GM21528 (cell line): ENCODE results near the gene CALML4.

Experiments used
- ATAC-seq: cut with Tn5 transposase; IDR thresholded peaks from one replicate; pipeline ENCODE4 v1.9.1; 2021; ENCODE audit warnings: mild to moderate bottlenecking, moderate library complexity; ENCODE audit not compliant: unreplicated experiment, low FRiP score

Gene CALML4

GRCh38 chr15:68154923-68155559, 50.1 kb downstream of the CALML4 start:
- no peak for ATAC-seq

- ATAC-seq = no peak
Measured at GRCh38 chr15:68152342-68152741, 52.8 kb downstream of the CALML4 start.

- ATAC-seq = no peak
Measured at GRCh38 chr15:68151277-68151676, 53.9 kb downstream of the CALML4 start.

GRCh38 chr15:68150187-68150586, 54.9 kb downstream of the CALML4 start:
- ATAC-seq = no peak

- no peak for ATAC-seq
Measured at GRCh38 chr15:68149059-68149458, 56.1 kb downstream of the CALML4 start.

GRCh38 chr15:68148039-68148438, 57.1 kb downstream of the CALML4 start:
- no peak for ATAC-seq

GRCh38 chr15:68145706-68146105, 59.4 kb downstream of the CALML4 start:
- ATAC-seq = no peak

GRCh38 chr15:68143785-68144184, 61.3 kb downstream of the CALML4 start:
- no peak for ATAC-seq

- no peak for ATAC-seq
Measured at GRCh38 chr15:68143129-68143528, 62.0 kb downstream of the CALML4 start.
